GM12872 (cell line): ENCODE data around the gene CNTNAP5.

Source experiments
- TF ChIP-seq, protein P1 (sequence below): IDR thresholded peaks from 3 replicates; pipeline ENCODE4 v1.5.1; 2011; ENCODE audit warnings: low read depth, mild to moderate bottlenecking, low read length, moderate library complexity; ENCODE audit not compliant: insufficient read depth

Gene CNTNAP5

DNA sequence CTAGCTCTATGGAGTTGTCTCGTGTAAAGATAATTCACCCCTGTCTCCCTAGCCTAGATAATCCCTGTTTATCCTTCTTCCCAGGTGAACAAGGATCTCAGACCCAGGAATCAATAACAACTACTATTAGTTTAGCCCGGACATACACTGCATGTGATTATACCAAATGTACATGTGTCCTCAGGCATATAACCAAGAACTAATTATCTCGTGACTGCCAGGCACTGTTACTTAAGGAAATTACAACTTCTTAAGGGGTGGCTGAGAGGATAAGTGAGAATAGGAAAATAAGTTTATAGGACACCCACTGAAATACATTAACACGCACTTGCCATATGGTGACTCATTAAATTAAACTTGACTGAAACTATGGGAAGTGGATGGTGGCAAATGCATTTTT lies 126.6 kb downstream of the CNTNAP5 start:
- TF ChIP-seq, protein P1, sequence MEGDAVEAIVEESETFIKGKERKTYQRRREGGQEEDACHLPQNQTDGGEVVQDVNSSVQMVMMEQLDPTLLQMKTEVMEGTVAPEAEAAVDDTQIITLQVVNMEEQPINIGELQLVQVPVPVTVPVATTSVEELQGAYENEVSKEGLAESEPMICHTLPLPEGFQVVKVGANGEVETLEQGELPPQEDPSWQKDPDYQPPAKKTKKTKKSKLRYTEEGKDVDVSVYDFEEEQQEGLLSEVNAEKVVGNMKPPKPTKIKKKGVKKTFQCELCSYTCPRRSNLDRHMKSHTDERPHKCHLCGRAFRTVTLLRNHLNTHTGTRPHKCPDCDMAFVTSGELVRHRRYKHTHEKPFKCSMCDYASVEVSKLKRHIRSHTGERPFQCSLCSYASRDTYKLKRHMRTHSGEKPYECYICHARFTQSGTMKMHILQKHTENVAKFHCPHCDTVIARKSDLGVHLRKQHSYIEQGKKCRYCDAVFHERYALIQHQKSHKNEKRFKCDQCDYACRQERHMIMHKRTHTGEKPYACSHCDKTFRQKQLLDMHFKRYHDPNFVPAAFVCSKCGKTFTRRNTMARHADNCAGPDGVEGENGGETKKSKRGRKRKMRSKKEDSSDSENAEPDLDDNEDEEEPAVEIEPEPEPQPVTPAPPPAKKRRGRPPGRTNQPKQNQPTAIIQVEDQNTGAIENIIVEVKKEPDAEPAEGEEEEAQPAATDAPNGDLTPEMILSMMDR = no peak

DNA sequence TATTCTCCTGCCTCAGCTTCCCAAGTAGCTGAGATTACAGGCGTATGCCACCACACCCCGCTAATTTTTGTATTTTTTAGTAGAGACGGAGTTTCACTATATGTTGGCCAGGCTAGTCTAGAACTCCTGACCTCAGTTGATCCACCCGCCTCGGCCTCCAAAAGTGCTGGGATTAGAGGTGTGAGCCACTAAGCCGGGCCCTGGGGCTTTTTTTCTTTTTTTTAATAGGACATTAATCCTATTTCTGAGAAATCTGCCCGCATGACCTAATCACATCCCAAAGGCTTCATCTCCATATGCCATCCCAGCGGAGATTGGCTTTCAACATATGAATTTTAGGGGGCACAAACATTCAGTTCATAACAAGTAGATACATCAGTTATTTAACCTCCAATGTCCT lies 128.6 kb downstream of the CNTNAP5 start:
- TF ChIP-seq, protein P1 = no peak

DNA sequence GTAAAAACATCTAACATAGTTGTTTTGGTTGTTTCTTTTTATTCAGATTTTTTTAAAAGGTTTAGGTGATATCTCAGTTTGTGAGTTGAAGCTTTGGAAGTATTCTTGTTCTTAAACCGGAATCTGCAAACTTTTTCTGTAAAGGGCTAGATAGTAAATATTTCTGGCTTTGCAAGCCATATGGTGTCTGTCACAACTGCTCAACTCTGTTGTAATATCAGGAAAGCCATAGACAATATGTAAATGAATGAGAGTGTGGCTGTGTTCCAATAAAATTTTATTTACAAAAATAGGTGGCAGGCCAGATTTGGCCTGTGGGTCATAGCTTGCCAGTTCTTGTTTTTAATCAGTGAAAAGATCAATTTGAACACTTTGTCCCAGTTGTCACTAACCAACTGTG lies 134.1 kb downstream of the CNTNAP5 start:
- TF ChIP-seq, protein P1 = no peak

DNA sequence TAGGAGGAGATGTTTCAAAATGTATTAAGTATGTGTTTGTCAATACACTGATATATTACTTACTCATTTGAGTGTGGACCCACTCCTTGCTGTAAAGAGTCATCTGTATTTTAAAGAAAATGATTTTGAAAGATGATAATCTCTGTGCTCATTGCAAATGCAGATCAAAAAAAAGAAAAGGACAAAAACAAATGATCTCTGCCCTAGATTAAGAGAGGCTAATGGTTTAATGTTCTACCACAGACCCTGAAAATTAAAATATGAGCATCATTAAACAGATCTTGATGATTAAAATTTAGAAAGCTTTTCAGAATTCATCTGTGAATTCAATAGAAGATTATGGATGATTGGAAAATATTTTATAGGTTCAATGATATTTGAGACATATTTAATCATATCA lies 136.5 kb downstream of the CNTNAP5 start:
- TF ChIP-seq, protein P1 = no peak

DNA sequence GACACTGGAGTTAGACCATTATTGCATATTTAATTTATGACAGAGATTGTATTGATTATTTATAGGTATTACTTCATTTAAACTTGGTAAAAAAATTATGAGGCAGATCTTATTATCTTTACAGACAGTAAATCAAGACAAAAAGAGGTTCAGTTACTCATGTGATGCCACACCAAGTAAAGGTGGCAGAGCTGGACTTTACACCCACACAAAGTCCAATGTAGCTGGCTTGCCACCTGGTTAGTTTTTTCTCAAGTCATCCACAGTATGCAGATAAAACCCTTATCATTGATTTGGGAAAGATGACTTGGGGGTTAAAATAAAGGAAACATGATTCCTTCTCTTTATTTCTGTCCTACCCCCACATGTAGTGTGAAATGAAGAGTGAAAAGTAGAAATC lies 137.2 kb downstream of the CNTNAP5 start:
- TF ChIP-seq, protein P1 = no peak

DNA sequence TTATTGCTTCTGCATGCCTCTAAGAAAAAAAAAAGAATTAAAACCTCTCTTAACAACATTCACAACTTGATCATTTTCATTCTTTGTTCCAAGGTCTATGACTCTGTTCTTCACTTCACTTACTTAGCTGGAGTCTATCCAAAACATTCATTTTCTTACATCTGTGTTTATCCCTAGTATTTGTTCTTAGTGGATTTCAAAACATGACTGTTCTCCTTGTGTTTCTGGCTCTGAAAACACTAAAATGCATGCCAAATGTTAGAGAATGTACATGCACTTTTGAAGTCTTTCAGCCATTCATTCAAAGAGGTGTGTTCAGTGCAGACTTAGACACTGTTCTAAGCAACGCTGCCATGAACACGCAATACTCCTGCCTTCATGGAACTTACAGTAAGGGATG lies 138.8 kb downstream of the CNTNAP5 start:
- TF ChIP-seq, protein P1 = no peak

DNA sequence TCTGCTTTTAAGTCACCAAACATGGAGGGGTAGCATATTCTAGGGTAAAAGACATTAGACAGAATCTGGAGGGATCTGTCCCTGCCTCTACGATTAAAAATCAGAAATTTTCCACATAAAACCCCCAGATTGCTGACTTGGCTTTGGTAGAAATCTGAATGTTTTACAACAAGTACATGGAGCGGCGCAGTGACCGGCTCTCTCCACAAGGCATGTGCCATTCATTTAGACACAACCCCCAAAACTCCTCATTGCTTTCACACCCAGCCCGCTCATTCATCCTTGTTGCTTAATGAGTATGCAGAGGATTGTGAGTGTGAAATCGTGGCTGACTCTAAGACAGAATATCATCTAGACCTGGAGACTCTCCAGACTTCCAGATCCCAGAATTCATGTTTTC lies 140.6 kb downstream of the CNTNAP5 start:
- TF ChIP-seq, protein P1 = no peak
